DND-41 (cell line): Measurements from ENCODE around the gene UNC79.

ENCODE experiments used
- ATAC-seq: fragments of 200-7000 bp; cut with Tn5 transposase; 3 replicates; pipeline ENCODE4 v1.9.1; 2021; ENCODE audit warnings: low read depth; ENCODE audit not compliant: insufficient read depth
- DNase-seq: peaks from one replicate; pipeline ENCODE4 v3.0.0-alpha.2; 2020
- H2AFZ ChIP-seq: 2 replicates; pipeline ENCODE4 v1.6.0; 2012; ENCODE audit warnings: low read depth, low read length
- H3K27ac ChIP-seq: 2 replicates; pipeline ENCODE4 v1.5.1; 2012; ENCODE audit warnings: low read length, inconsistent platforms
- H3K27me3 ChIP-seq: fragments of 200-600 bp; sonication (generic); 2 replicates; pipeline ENCODE4 v1.6.0; 2012; ENCODE audit warnings: low read length, mild to moderate bottlenecking, inconsistent platforms; ENCODE audit not compliant: insufficient read depth, poor library complexity
- H3K36me3 ChIP-seq: 2 replicates; pipeline ENCODE4 v1.5.1; 2012; ENCODE audit warnings: low read length, inconsistent platforms; ENCODE audit not compliant: insufficient read depth
- H3K4me1 ChIP-seq: 2 replicates; pipeline ENCODE4 v1.5.1; 2012; ENCODE audit warnings: mild to moderate bottlenecking, low read length; ENCODE audit not compliant: insufficient read depth
- H3K4me2 ChIP-seq: 2 replicates; pipeline ENCODE4 v1.6.0; 2012; ENCODE audit warnings: mild to moderate bottlenecking, moderate library complexity, low read length, inconsistent platforms; ENCODE audit not compliant: insufficient read depth
- H3K4me3 ChIP-seq, 2 experiments: fragments of 200-600 bp in 1 of 2; shearing (Covaris generic) in 1 of 2; 2 replicates each; pipeline ENCODE4 v1.5.1; 2012 to 2016; ENCODE audit warnings: inconsistent platforms in 2 of 2, low read length in 2 of 2, mild to moderate bottlenecking in 2 of 2, low read depth in 1 of 2, moderate library complexity in 1 of 2
- H3K79me2 ChIP-seq: 2 replicates; pipeline ENCODE4 v1.6.0; 2012; ENCODE audit warnings: low read length, inconsistent platforms; ENCODE audit not compliant: insufficient read depth
- H3K9ac ChIP-seq: 2 replicates; pipeline ENCODE4 v1.6.0; 2012; ENCODE audit warnings: low read depth, mild to moderate bottlenecking, inconsistent platforms, low read length, moderate library complexity
- H3K9me3 ChIP-seq: 2 replicates; pipeline ENCODE4 v1.5.1; 2012; ENCODE audit warnings: low read length, moderate library complexity, mild to moderate bottlenecking, inconsistent platforms; ENCODE audit not compliant: insufficient read depth, severe bottlenecking
- H4K20me1 ChIP-seq: 2 replicates; pipeline ENCODE4 v1.6.0; 2012; ENCODE audit warnings: low read length; ENCODE audit not compliant: insufficient read depth
- EZH2 ChIP-seq: IDR thresholded peaks from 3 replicates; pipeline ENCODE4 v1.6.1; 2012; ENCODE audit warnings: borderline replicate concordance, low read depth, mild to moderate bottlenecking, moderate library complexity, low read length, inconsistent platforms; ENCODE audit not compliant: severe bottlenecking
- TF ChIP-seq, protein P1 (sequence below): IDR thresholded peaks from 2 replicates; pipeline ENCODE4 v1.5.1; 2012; ENCODE audit warnings: borderline replicate concordance, low read length, moderate library complexity, mild to moderate bottlenecking; ENCODE audit not compliant: poor library complexity, severe bottlenecking; ENCODE audit errors: extremely low read depth

UNC79 gene

DNA sequence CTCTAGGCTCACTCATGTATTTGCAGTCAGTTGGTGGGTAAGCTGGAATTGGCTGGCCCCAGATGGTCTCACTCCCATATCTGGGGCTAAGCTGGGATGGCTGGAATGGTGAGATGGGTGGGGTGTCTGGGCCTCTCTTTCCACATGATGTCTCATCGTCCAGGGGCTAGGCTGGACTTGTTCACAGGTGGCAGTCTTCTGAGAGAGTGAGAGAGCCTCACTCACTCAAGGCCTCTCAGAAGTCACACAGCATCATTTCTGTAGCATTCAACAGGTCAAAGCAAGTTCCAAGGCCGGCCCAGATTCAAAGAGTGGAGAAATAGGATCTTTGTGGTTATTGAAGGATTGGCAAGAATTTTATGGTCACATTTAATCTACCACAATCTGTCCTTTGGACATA lies 102.7 kb downstream of the UNC79 start:
- DNase-seq (no peak), ATAC-seq (no peak)
- TF ChIP-seq, protein P1, sequence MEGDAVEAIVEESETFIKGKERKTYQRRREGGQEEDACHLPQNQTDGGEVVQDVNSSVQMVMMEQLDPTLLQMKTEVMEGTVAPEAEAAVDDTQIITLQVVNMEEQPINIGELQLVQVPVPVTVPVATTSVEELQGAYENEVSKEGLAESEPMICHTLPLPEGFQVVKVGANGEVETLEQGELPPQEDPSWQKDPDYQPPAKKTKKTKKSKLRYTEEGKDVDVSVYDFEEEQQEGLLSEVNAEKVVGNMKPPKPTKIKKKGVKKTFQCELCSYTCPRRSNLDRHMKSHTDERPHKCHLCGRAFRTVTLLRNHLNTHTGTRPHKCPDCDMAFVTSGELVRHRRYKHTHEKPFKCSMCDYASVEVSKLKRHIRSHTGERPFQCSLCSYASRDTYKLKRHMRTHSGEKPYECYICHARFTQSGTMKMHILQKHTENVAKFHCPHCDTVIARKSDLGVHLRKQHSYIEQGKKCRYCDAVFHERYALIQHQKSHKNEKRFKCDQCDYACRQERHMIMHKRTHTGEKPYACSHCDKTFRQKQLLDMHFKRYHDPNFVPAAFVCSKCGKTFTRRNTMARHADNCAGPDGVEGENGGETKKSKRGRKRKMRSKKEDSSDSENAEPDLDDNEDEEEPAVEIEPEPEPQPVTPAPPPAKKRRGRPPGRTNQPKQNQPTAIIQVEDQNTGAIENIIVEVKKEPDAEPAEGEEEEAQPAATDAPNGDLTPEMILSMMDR = no peak
- no peaks in the 10 kb centered on the region for H3K4me1 ChIP-seq
- H3K27ac ChIP-seq = no peak overlapping the region
- no peaks in the 10 kb centered on the region for H3K9me3 ChIP-seq
- H3K27me3 ChIP-seq = no peaks in the 10 kb centered on the region
- no peak overlapping the region for H3K4me3 ChIP-seq
- H3K79me2 ChIP-seq = no peaks in the 10 kb centered on the region
- H3K9ac ChIP-seq = no peak overlapping the region
- no peaks in the 10 kb centered on the region for H3K36me3 ChIP-seq
- no peak overlapping the region for H2AFZ ChIP-seq
- no peaks in the 10 kb centered on the region for H4K20me1 ChIP-seq
- H3K4me2 ChIP-seq = no peak overlapping the region

DNA sequence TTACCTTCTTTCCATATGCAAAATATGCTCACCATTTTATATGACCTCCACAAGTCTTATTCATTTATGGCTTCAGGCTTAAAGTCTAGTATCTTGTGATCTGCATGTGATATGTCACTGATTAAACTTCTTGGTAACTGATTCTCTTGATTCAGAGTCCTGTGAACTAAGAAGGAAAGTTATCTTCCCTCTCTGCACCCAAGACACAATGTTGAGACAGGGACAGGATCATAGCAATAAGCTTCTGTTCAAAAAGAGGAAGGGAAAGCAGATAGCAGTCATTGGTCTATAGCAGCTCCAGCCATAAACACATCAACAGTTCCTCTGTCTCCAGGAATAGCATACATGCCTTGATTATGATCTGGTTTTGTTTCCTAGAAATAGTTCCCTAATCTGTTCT lies 103.1 kb downstream of the UNC79 start:
- Histone ChIP-seq H3K9ac (no peak overlapping the region), H3K9me3 (no peaks in the 10 kb centered on the region), H3K4me3 (no peak overlapping the region), H3K27me3 (no peaks in the 10 kb centered on the region), H4K20me1 (no peaks in the 10 kb centered on the region), H3K4me1 (no peaks in the 10 kb centered on the region), H2AFZ (no peak overlapping the region), H3K79me2 (no peaks in the 10 kb centered on the region), H3K4me2 (no peak overlapping the region), H3K36me3 (no peaks in the 10 kb centered on the region), H3K27ac (no peak overlapping the region)
- TF ChIP-seq, protein P1 = no peak
- TF ChIP-seq EZH2 = no peak
- DNase-seq (no peak), ATAC-seq (no peak)

DNA sequence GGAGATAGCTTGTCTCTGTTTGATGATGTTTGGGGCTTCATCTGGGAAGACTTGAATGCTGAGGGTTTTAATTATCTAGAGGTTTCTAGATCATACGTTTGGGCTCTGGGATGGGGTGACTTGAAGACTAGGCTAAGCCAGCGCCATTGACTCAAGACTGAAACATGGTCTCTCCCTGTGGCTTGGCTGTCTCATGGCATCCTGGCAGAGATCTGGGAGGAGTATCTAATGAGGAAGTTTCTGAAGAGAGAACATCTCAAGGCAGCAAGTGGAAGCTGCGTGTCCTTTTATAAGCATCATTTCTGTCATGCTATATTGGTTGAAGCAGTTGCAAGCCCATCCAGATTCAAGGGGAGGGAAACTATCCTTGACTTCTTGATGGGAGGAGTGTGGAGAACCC lies 104.8 kb downstream of the UNC79 start:
- DNase-seq = no peak
- no peaks in the 10 kb centered on the region for H3K79me2 ChIP-seq
- H3K36me3 ChIP-seq = no peaks in the 10 kb centered on the region
- H3K9me3 ChIP-seq = no peaks in the 10 kb centered on the region
- H4K20me1 ChIP-seq = no peaks in the 10 kb centered on the region
- H3K4me1 ChIP-seq = no peaks in the 10 kb centered on the region
- TF ChIP-seq, protein P1 = no peak
- no peak for TF ChIP-seq EZH2
- no peaks in the 10 kb centered on the region for H3K27me3 ChIP-seq
- H3K4me2 ChIP-seq = no peak overlapping the region
- no peak overlapping the region for H3K4me3 ChIP-seq
- no peak for ATAC-seq
- H3K9ac ChIP-seq = no peak overlapping the region
- no peak overlapping the region for H2AFZ ChIP-seq
- no peak overlapping the region for H3K27ac ChIP-seq

DNA sequence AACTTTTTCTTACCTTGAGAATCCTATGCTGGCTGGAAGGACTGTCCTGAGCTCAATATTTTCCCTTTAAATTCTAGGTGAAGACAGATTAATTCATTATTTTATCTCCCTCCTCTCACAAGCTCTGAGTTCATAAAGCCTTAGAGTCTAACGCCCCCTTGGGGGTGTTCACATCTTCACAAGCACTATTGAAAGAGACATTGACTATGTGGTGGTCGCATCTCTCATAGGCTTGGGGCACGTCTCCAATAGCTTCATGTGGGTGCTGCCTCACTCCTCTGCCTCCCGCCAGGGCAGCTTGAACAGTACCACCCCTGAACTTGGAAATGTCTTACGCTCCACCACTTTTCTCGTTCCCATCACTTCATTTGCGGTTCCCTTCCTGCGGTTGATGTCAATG lies 106.2 kb downstream of the UNC79 start:
- Histone ChIP-seq H3K36me3 (no peaks in the 10 kb centered on the region), H3K27ac (no peak overlapping the region), H3K79me2 (no peaks in the 10 kb centered on the region), H3K9me3 (no peaks in the 10 kb centered on the region), H3K4me1 (no peaks in the 10 kb centered on the region), H3K27me3 (no peaks in the 10 kb centered on the region), H2AFZ (no peak overlapping the region), H3K9ac (no peak overlapping the region), H3K4me2 (no peak overlapping the region), H4K20me1 (no peaks in the 10 kb centered on the region), H3K4me3 (no peak overlapping the region)
- DNase-seq (no peak), ATAC-seq (no peak)
- no peak for TF ChIP-seq EZH2
- TF ChIP-seq, protein P1 = peak; percentile 32
